ENCODE data around the gene IL18.

IL18 gene

DNA sequence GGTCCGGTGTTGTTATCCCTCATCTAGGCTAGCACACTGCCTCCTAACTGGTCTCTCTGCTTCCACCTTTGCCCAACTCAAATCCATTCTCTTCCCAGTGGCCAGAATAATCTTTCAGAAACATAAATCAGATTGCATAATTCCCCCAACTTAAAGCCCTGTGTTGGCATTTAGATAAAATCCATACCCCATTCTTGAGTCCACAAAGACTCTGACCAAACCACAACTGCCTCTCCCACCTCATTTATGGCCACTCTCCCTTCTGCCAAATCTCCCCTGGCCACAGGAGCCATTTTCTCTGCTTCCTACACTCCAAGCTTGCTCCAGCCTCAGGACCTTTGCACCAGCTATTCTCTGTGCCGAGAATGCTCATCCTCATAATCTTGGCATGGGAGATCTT lies 36.8 kb downstream of the IL18 start:
- ATAC-seq (ENCODE audit: insufficient read depth, low read depth) (no peak), DNase-seq (no peak)
- H3K4me2 ChIP-seq (ENCODE audit: insufficient read depth, low read length) = no peak overlapping the region
- H3K4me1 ChIP-seq (ENCODE audit: insufficient read depth, low read length) = no peaks in the 10 kb centered on the region
- H3K9me3 ChIP-seq (ENCODE audit: insufficient read depth, low read length, severe bottlenecking) = no peaks in the 10 kb centered on the region
- H3K9ac ChIP-seq (ENCODE audit: low read depth, low read length) = no peak overlapping the region
- H3K27me3 ChIP-seq (ENCODE audit: insufficient read depth, low read length, poor library complexity) = no peaks in the 10 kb centered on the region
- H3K79me2 ChIP-seq (ENCODE audit: insufficient read depth, low read length) = no peaks in the 10 kb centered on the region
- no peaks in the 10 kb centered on the region for H3K36me3 ChIP-seq (ENCODE audit: insufficient read depth, low read length)
- no peaks in the 10 kb centered on the region for H4K20me1 ChIP-seq (ENCODE audit: insufficient read depth, low read length)
- H2AFZ ChIP-seq (ENCODE audit: low read depth, low read length) = no peak overlapping the region
- no peak for TF ChIP-seq EZH2 (IDR thresholded peaks at IDR 0.05; ENCODE audit: borderline replicate concordance, low read depth, low read length, severe bottlenecking)
- TF ChIP-seq, protein P1, sequence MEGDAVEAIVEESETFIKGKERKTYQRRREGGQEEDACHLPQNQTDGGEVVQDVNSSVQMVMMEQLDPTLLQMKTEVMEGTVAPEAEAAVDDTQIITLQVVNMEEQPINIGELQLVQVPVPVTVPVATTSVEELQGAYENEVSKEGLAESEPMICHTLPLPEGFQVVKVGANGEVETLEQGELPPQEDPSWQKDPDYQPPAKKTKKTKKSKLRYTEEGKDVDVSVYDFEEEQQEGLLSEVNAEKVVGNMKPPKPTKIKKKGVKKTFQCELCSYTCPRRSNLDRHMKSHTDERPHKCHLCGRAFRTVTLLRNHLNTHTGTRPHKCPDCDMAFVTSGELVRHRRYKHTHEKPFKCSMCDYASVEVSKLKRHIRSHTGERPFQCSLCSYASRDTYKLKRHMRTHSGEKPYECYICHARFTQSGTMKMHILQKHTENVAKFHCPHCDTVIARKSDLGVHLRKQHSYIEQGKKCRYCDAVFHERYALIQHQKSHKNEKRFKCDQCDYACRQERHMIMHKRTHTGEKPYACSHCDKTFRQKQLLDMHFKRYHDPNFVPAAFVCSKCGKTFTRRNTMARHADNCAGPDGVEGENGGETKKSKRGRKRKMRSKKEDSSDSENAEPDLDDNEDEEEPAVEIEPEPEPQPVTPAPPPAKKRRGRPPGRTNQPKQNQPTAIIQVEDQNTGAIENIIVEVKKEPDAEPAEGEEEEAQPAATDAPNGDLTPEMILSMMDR (IDR thresholded peaks at IDR 0.05; ENCODE audit: borderline replicate concordance, extremely low read depth, low read length, poor library complexity, severe bottlenecking) = no peak
- H3K27ac ChIP-seq (ENCODE audit: low read length) = no peak overlapping the region
- H3K4me3 ChIP-seq (ENCODE audit: low read depth in 1 of 2, low read length in 2 of 2) = no peak overlapping the region

DNA sequence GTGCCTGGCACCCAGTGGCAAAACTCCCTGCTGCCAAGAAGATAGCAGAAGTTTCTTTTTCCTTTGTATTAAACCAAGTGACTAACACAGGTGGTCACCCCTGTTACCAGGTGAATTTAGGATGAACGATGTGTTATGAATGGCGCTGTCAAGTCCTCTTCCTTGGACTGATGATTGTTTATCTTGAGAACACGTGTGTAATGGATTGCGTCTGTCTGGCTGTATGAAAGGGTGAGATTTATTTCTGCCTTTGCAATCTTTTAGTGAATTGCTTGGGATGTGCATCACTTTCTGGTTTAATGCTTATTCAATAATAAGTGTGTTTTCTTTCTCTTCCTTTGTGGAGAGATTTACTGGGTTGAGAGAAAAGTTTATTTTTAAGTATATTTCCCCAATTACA lies 40.8 kb downstream of the IL18 start:
- TF ChIP-seq, protein P1 (IDR thresholded peaks at IDR 0.05; ENCODE audit: borderline replicate concordance, extremely low read depth, low read length, poor library complexity, severe bottlenecking) = no peak
- TF ChIP-seq EZH2 (IDR thresholded peaks at IDR 0.05; ENCODE audit: borderline replicate concordance, low read depth, low read length, severe bottlenecking) = no peak
- DNase-seq (no peak), ATAC-seq (ENCODE audit: insufficient read depth, low read depth) (no peak)
- Histone ChIP-seq H3K36me3 (ENCODE audit: insufficient read depth, low read length) (no peaks in the 10 kb centered on the region), H3K4me2 (ENCODE audit: insufficient read depth, low read length) (no peak overlapping the region), H3K79me2 (ENCODE audit: insufficient read depth, low read length) (no peaks in the 10 kb centered on the region), H3K9ac (ENCODE audit: low read depth, low read length) (no peak overlapping the region), H3K4me3 (ENCODE audit: low read depth in 1 of 2, low read length in 2 of 2) (no peak overlapping the region), H2AFZ (ENCODE audit: low read depth, low read length) (no peak overlapping the region), H3K27ac (ENCODE audit: low read length) (no peak overlapping the region), H3K4me1 (ENCODE audit: insufficient read depth, low read length) (no peaks in the 10 kb centered on the region), H4K20me1 (ENCODE audit: insufficient read depth, low read length) (no peaks in the 10 kb centered on the region), H3K9me3 (ENCODE audit: insufficient read depth, low read length, severe bottlenecking) (no peaks in the 10 kb centered on the region), H3K27me3 (ENCODE audit: insufficient read depth, low read length, poor library complexity) (no peaks in the 10 kb centered on the region)

DNA sequence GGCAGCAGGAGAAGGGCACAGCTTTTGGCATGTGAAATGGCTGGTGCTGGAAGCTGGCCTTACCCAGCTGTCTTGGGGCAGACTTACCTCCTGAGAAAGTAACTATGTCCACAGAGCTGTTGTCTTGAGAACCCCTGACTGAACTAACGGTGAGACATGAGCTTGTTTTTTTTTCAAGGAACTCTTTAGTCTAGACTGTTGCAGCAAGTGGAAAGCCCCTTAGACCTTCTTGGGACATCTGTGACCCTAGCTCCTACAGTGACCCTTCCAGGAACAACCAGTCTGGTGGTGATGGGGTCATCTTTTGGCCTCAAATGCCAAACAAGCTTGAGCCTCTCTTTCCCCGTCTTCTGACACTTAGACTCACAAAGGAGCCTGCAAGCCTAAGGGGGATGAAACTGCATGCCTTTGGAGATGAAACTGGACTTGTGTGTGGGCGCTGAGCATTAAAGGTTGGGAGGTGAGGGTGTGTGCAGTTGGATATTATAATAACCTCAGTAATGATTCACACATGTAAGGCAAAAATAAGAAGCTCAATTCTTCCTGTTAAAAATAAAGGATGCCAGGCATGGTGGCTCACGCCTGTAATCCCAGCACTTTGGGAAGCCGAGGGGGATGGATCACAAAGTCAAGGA lies 41.8 kb downstream of the IL18 start:
- H2AFZ ChIP-seq (ENCODE audit: low read depth, low read length) = no peak overlapping the region
- no peaks in the 10 kb centered on the region for H3K9me3 ChIP-seq (ENCODE audit: insufficient read depth, low read length, severe bottlenecking)
- no peaks in the 10 kb centered on the region for H3K4me1 ChIP-seq (ENCODE audit: insufficient read depth, low read length)
- H3K27me3 ChIP-seq (ENCODE audit: insufficient read depth, low read length, poor library complexity) = no peaks in the 10 kb centered on the region
- no peak overlapping the region for H3K4me3 ChIP-seq (ENCODE audit: low read depth in 1 of 2, low read length in 2 of 2)
- TF ChIP-seq, protein P1 (IDR thresholded peaks at IDR 0.05; ENCODE audit: borderline replicate concordance, extremely low read depth, low read length, poor library complexity, severe bottlenecking) = no peak
- TF ChIP-seq EZH2 (IDR thresholded peaks at IDR 0.05; ENCODE audit: borderline replicate concordance, low read depth, low read length, severe bottlenecking) = no peak
- H3K9ac ChIP-seq (ENCODE audit: low read depth, low read length) = no peak overlapping the region
- no peak overlapping the region for H3K4me2 ChIP-seq (ENCODE audit: insufficient read depth, low read length)
- H4K20me1 ChIP-seq (ENCODE audit: insufficient read depth, low read length) = no peaks in the 10 kb centered on the region
- DNase-seq (no peak), ATAC-seq (ENCODE audit: insufficient read depth, low read depth) (no peak)
- H3K27ac ChIP-seq (ENCODE audit: low read length) = no peak overlapping the region
- H3K79me2 ChIP-seq (ENCODE audit: insufficient read depth, low read length) = no peaks in the 10 kb centered on the region
- H3K36me3 ChIP-seq (ENCODE audit: insufficient read depth, low read length) = no peaks in the 10 kb centered on the region

Data from DND-41 (cell line).